Measurements from ENCODE around the gene STOX2. TPM values are rescaled to one million over a fixed set of nuclear protein-coding genes. Genes with fewer than 3 reads are reported as not detected.

Gene STOX2
- total and polyA plus RNA-seq, 2 of the 8 experiments (the other 6 are each of a cell fraction or from before 2014, with no cell fraction given) = 5.5 to 20.0 TPM

- TF ChIP-seq CEBPB (IDR thresholded peaks at IDR 0.05; ENCODE audit: low read depth, low read length) (peak; percentile 96), ATF3 (IDR thresholded peaks at IDR 0.05; ENCODE audit: insufficient read depth, low read depth, low read length) (no peak)
- Histone ChIP-seq H3K4me2 (ENCODE audit: insufficient read depth in 1 of 2, low read depth in 2 of 2, low read length in 2 of 2) (no peak overlapping the region), H3K79me1 (ENCODE audit: low read depth, low read length) (no peaks in the 10 kb centered on the region), H3K4me1 (replicated peaks in 1 of 4; ENCODE audit: control insufficient read depth in 3 of 4, insufficient read depth in 4 of 4, low read length in 3 of 4) (peaks cover 0 to 2% (median under 1%) of the 10 kb centered on the region in 4 experiments; a peak in 1 of 7 replicates), H3K23me2 (ENCODE audit: low read depth, low read length) (no peaks in the 10 kb centered on the region), H4K8ac (ENCODE audit: extremely low read depth, insufficient read depth, low read length) (no peak overlapping the region), H2BK15ac (ENCODE audit: low read length) (no peak overlapping the region), H2BK20ac (ENCODE audit: low read length) (no peak overlapping the region), H2AK5ac (ENCODE audit: low read depth, low read length) (no peak overlapping the region), H4K91ac (replicated peaks; ENCODE audit: insufficient read length, low read length) (no peak overlapping the region), H2BK5ac (ENCODE audit: low read depth, low read length) (no peak overlapping the region), H3K36me3 (ENCODE audit: control insufficient read depth in 2 of 4, insufficient read depth in 4 of 4, low read length in 3 of 4) (no peaks in the 10 kb centered on the region), H3K9me3 (ENCODE audit: insufficient read depth in 2 of 2, low read depth in 1 of 2, low read length in 1 of 2) (no peaks in the 10 kb centered on the region), H3K14ac (ENCODE audit: insufficient read length) (no peak overlapping the region), H3K27ac (ENCODE audit: low read depth, low read length) (no peak overlapping the region), H3K9ac (replicated peaks in 1 of 4; ENCODE audit: extremely low read depth in 1 of 4, low read depth in 3 of 4, low read length in 3 of 4) (no peak overlapping the region), H2BK120ac (replicated peaks; ENCODE audit: low read depth, low read length) (no peak overlapping the region), H4K20me1 (replicated peaks in 1 of 2; ENCODE audit: control insufficient read depth in 1 of 2, insufficient read depth in 2 of 2, low read length in 2 of 2) (no peaks in the 10 kb centered on the region), H3K4ac (replicated peaks; ENCODE audit: insufficient read length, low read depth, low read length) (no peak overlapping the region), H3K18ac (ENCODE audit: extremely low read depth, low read length) (no peak overlapping the region), H3K56ac (replicated peaks; ENCODE audit: insufficient read length, low read depth, low read length) (no peak overlapping the region), H3K79me2 (ENCODE audit: control insufficient read depth in 1 of 2, insufficient read depth in 2 of 2, low read length in 2 of 2) (no peaks in the 10 kb centered on the region), H3K27me3 (replicated peaks in 1 of 4; ENCODE audit: control insufficient read depth in 3 of 4, extremely low read depth in 1 of 4, insufficient read depth in 3 of 4, low read length in 3 of 4) (peaks cover 0 to 1% (median 0%) of the 10 kb centered on the region in 4 experiments; a peak in 1 of 7 replicates), H3K4me3 (ENCODE audit: extremely low read depth in 1 of 4, insufficient read depth in 2 of 4, low read depth in 3 of 4, low read length in 4 of 4) (no peak overlapping the region), H3K23ac (ENCODE audit: insufficient read length) (no peak overlapping the region), H2BK12ac (ENCODE audit: low read depth, low read length) (no peak overlapping the region), H2AFZ (ENCODE audit: low read length) (no peak overlapping the region), H4K5ac (ENCODE audit: insufficient read length, low read depth, low read length) (no peak overlapping the region)
- 76% methylated on average over 7 of the region's 7 CpGs; no CpG with 5 or more reads in 1 of the 2 experiments for WGBS, 2 experiments (ENCODE audit: extremely low coverage in 1 of 2, insufficient coverage in 1 of 2, insufficient read length in 1 of 2, insufficient replicate concordance in 2 of 2, low coverage in 1 of 2, low lambda C conversion rate in 2 of 2, missing lambda C conversion rate in 1 of 2)
- POLR2A ChIA-PET (ENCODE audit: partially characterized antibody) = no interaction called here
- FAIRE-seq = no peak
- CTCF ChIA-PET (ENCODE audit: partially characterized antibody) = no interaction called here
- DNase-seq (ENCODE audit: low read depth in 1 of 2, low spot score in 2 of 2) = no peak
Measured at GRCh38 chr4:184062769-184063168, 157.7 kb downstream of the STOX2 start.
